ENCODE data around the gene PRKCA.

- TF ChIP-seq EZH2 (IDR thresholded peaks at IDR 0.05) (no peak), POLR2AphosphoS5 (IDR thresholded peaks at IDR 0.05; ENCODE audit: borderline replicate concordance, low read depth, low read length) (no peak), FOXP2 (optimal IDR thresholded peaks at IDR 0.05; ENCODE audit: control extremely low read depth, extremely low read length, insufficient read depth) (no peak)
Observed at GRCh38 chr17:66283296-66283934, 19.0 kb upstream of the PRKCA start.

All from SK-N-MC (cell line).